COLO829 (cell line): ENCODE measurements around the gene ADH6.
"Not testable (repeated sequence)": the region's sequence is repeated elsewhere in the genome, so short reads cannot be mapped to it uniquely, and the experiment has no call there.

Source experiments
- DNase-seq: peaks from one replicate; pipeline ENCODE4 v3.0.0; 2012; ENCODE audit warnings: low spot score

Gene ADH6

DNA sequence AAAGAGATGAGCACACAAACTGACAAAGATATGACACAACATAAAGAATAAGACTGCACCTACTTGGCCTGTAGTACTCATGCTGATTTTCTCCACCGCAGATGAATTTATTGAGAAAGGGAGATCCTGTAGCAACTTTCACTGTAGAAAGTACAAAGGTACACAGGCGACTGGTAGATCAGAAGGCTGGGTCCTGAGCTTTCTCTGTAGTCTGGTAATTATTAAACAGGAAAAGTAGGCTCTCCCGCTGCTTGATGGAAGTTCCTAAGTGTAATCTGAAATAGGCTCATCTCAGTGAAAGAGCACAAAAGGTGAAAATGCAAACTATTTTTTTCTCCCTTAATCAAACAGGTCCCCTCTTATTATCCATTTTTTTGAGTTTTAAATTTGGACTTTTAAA lies at the start of gene ADH6:
Gene ADH6 (minus strand): TSS at position 175 of the 400 bp plus-strand sequence. CDS start 94 bp downstream, at position 81.
- no peak for DNase-seq

DNA sequence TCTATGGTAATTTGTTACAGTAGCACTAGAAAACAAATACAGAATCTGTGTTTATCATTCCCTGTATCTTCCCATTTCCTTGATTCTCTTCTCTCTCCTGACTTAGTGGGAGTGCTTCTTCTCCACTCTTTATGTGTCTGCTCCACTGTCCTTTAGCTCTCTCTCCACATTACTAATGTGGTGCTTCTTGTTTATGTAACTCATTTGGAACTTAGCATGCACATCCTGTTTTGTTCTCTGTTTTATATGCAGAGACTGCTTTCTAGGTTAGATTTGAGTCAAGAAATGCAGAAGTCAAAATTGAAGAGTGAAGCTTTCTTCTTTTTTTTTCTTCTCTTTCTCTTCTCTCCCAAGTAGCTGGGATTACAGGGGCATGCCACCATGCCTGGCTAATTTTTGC lies 45.9 kb upstream of the ADH6 start:
- DNase-seq, result no peak

DNA sequence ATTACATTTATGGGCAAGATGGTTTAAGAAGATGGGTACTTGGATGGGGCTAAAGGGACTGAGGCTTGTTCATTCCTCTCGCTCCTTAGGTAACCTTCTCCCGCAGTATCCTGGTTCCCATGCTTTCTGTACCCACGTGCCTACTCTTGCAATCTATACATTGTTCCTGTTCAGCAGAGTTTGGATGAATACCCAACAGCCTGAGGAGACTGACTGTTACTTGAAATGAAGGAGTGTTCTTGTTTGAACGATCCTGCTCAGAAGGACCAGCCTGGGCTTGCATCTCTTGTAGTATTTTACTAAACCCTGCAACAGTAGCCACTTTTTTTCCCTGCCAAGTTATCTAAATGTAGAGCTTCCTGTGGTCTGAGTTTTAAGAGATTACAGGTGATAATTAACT lies 33.7 kb upstream of the ADH6 start:
- DNase-seq, result no peak

DNA sequence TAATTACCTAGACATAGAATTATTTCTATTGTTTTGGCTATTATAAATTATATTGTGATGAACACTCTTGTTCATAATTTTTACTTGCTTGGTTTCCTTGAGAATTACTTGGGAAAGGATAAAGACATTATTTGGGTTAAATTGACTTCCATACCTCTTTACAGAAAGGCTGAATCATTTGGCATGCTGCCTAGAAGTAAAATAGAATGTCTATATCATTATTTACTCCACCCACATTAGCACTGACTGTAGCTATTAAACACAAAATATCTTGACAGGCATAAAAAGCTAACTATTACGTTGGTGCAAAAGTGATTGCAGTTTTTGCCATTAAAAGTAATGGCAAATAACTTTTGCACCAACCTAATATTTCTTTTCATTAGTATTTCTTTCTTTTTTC lies 29.7 kb upstream of the ADH6 start:
- no peak for DNase-seq

DNA sequence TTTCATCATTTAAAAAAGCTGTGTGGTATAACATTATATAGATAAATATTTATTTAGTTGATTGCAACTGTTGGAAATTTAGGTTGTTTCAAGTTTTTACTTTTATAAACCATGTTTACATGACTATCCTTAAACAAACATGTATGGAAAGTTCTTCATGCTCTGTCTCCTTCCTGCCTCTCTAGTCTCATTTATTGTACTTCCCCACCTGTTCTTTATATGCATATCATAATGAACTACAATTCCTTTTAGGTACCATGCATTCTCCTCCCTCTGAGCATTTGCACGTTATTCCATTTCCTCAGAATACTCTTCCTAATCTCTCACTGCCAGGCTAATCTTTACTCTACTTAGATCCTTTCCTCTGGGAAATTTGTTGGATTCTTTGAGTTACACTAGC lies 16.9 kb upstream of the ADH6 start:
- DNase-seq, result no peak

DNA sequence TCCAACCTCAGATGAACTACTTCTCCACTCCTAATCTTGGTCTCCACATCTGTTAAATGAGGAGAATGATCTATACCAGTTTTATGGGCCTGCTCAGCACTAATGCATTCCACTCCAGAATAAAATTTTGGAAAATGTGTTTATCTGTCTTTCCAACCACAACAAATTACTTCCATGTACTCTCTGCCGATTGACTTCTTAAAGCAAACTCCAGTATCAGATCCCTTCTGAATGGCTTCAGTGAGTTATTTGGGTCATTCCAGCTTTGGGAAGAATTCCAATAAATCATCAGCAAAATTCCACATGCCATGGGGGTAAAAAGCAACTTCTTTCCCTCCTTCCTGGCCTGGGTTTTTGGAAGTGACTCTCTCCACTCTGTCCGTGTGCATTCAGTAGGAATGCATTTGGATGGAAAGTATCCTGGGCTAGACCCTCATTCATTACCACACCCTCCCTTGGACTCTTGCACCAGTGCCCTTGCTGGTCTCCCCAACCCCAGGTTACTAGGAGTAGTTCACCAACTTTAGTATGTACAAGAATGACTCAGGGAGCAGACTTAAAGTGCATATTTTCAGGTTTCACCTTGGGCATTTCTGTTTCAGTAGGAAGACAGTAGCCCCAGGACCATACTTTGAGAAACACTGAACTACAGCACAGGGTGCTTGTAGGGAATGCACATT lies 15.4 kb upstream of the ADH6 start:
- no peak for DNase-seq

DNA sequence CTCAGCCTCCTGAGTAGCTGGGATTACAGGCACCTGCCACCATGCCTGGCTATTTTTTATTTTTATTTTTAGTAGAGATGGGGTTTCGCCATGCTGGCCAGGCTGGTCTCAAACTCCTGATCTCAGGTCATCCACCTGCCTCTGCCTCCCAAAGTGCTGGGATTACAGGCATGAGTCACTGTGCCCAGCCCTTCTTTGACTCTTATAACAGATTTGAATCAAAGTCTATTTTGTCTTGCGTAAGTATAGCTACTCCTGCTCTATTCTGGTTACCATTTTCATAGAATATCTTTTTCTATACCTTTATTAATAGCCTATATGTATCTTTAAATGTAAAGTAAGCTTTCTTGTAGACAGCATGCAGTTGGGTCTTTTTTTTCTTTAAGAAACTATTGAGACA lies 14.4 kb upstream of the ADH6 start:
- not testable (repeated sequence) for DNase-seq

DNA sequence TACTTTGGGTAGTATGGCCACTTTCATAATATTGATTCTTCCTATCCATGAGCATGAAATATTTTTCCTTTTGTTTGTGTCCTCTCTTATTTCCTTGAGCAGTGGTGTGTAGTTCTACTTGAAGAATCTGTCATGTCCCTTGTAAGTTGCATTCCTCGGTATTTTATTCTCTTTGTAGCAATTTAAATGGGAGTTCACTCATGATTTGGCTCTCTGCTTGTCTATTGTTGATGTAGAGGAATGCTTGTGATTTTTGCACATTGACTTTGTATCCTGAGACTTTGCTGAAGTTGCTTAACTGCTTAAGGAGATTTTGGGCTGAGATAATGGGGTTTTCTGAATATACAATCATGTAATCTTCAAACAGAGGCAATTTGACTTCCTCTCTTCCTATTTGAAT lies 9.7 kb upstream of the ADH6 start:
- DNase-seq, result not testable (repeated sequence)

DNA sequence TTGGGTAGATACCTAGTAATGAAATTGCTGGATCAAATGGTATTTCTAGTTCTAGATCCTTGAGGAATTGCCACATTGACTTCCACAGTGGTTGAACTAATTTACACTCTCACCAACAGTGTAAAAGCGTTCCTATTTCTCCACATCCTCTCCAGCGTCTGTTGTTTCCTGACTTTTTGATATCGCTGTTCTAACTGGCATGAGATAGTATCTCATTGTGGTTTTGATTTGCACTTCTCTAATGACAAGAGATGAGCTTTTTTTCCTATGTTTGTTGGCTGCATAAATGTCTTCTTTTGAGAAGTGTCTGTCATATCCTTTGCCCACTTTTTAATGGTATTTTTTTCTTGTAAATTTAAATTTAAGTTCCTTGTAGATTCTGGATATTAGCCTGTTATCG lies 8.6 kb upstream of the ADH6 start:
- not testable (repeated sequence) for DNase-seq

DNA sequence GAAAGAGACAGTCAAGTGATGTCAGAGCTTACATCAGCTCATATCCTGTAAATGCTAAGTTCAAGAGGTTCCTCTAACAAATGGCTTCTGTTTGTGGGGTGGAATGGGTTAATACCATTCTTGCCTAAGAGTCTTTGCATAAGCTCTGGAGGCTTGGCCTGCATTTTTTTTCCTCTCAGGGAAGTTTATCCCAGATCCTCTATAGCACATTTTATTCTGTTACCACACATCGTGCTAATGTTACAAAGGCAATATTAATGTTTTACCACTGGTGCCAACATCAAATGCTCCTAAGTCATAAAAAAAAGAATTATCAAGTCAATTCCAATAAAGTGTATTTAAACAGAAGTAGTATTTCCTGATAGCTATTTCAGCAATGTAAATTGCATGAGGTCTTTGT lies 2.9 kb upstream of the ADH6 start:
- no peak for DNase-seq

DNA sequence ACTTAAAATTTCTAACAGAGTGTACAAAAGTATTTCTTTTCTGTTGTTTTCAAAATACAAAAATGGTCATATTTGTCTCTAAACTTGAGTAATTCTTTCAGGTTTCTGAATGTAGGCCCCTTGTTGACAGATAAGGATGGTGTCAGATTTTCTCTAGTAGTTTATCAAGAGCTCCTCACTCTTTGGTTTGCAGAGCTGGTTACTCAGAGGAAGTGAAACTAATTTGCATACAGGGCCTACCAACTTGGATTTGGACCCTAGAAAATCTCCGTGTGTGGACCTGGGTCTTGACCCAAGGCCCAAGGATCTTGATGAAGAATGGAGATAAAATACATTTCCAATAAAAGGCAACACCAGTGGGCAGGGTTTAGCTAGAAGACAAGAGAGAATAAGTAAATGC lies 433 bp upstream of the ADH6 start:
- DNase-seq, result no peak

DNA sequence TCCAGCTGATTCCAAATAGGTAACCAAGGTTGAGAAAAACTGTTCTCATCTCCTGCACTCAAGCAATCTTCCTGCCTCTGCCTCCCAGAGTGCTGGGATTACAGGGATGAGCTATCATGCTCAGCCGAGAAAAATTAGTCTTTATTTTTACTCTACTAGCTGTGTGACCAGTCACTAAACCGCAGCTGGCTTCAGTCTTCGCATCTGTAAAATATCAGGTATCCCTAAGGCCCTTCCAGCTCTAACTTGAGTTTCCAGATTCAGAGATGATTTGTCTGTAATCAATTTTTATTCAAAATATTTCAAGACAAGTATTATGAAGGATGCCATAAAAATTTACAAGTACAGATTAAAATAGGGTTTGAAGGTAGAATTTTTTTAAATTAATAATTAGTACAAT lies 3.5 kb downstream of the ADH6 start:
- DNase-seq, result no peak

DNA sequence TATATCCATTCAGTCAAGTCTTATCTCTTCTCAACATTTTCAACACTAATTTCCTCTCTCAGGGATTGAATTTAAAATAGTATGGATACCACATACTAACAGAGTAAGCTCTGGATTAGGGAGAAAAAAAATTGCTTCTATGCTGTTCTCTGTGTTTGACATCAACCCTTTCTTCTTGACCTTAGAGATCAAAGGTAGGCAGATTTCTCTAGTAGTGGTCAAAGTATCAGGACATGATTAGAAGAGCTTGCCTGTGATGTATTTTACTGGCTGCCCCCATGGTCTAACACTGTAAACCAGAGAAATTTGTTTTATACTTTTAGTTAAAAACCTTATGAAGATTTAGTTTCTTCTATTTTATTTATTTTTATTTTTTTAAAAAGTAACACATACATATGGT lies 8.3 kb downstream of the ADH6 start:
- no peak for DNase-seq

DNA sequence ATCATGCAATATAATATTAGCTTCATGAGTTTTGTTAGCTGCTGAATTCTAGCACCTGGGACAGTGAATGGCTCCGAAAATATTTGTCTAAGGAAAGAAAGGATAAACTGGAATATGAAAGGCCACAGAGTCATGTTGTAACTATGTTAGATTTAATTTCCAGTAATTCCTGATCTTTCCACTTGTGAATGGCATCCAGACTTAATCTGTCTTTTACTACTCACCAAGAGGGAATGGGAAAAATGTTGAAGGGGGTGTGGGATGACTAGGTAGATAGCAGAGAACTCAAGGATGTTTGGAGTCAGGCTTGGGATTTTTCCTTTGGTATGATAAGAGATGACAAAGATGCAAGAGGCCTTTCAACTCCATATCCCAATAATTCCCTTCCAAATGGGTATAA lies 9.4 kb downstream of the ADH6 start:
- no peak for DNase-seq

DNA sequence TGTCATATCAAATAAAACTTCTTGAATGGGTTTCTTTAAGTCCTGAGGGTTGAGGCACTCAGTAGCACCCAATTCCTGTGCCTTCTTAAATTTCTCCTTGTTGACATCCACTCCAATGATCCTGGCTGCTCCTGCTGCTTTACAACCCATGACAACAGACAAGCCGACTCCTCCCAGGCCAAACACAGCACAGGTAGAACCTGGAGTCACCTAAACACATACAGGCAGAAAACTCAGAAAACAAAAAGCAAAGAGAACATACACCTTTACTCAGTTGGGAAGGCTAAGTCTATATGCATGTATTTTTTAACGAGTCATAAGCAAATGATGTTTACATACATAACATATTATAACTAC lies 10.3 kb downstream of the ADH6 start:
- DNase-seq, result no peak

DNA sequence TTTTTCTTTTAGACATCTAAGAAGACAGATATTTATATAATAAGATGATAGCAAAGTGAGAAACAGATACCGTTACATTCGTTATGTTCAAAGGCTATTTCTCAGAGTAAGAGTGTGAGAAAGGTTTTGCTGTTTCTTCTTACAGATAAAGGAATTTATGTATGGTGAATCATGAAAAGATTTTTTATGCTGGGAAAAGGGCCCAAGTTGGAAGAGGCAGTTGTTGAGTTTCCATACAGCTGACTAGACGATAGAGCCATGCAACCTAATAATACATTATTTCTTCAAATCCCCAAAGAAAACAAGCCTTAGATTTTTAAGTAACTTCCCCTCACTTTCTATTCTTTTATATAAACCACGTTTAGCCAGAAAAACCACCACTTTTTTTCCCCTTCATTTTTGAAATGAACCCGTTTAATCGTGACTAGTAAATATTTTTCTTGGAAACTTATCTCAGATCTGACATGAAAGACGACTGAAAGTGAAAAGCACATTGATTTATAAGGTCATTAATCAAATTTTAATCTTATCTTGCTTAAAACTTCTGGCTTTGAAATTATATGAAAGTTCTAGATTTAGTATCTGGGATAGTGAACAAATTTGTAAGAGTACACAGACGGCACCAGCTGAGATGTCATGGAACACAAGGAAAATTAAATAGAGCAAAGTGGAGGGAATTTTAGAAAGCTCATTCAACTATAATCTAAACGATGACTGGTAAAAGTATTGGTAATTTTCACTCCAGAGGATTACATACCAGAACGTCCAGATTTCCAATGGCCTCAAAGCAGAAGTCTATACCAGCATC lies 10.9 kb downstream of the ADH6 start:
- no peak for DNase-seq

DNA sequence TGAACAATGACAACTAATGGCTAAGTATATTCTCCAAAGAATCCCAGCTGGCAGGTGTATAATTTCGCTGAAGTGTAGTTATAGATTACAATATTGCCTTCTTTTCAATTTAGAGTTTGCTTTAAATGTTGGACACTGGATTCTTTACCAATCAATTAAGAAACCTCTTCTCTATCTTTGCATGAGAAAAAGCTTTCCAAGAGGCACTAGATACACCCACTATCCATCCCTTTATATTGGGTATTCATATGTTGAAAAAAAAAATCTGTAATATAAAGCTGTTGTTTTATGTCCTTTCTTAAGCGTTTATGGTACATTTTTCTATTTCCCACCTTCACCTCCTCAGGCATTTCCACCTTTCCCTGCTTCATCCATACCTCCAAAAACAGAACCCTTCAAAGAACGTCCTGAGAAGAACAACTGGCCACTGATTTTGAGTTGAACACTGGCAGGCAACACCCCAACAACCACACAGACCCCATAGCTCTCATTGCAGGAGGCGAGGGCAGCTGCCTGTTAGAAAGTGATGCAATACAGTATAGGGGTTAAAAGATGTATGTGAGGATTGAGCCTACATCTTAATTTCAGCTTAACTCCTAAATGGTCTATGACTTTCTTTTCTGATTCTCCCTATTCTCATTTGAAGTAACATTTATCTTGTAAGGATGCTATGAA lies 11.8 kb downstream of the ADH6 start:
- no peak for DNase-seq

DNA sequence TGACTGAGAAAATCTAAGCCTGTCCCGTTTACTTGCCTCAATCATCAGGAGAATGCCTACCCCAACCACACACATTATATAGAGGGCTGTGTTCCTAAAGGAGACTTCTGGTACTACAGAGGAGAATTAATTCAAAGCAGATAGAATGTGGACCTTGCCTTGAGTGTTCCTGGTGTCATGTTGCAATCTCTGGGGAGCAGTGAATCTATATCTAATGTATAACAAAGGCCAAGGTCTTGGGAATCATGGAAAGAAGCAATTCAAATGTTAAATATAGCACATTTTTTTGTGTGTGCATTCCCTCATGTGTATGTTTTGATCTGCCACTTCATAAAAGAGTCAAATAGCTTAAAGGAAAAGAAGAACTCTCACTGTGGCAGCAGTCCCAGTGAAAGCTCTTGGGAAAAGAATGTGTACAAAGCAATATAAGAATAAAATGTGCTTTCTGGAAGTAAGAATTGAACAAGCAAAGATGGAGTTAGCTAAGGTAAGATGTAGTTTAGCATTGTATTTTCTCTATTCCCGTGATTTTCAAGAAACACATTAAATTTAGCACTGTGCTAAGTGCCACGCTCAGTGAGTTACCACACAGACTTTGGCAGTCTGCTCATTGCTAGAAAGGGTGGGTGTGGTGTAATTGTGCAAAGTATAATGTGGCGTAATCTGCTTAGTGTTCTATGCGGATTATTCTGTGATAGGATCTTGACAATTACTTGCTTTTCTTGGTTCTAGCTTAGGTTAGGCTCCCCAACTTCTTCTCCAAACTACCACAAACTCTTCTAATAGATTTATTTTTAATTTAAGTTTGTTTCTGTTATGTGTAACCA lies 13.7 kb downstream of the ADH6 start:
- DNase-seq, result peak; percentile 23

DNA sequence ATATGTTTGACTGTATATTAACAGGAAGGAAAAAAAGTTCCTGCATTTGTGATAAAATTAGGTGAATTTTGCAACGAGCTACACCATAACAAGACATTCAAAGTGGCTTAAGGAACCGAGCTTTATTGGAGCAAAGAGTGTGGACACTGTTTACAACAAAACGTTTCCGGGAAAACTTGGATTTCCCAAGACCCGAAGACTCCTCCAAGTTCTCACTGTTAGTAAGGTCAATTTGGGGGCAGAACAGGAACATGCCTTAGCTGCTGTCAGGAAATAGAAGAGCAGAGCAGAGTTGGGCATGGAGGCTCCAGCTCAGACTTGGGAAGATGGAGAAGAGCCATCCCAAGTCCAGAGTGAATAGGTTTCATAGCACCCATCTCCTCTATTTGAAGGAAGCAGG lies 16.5 kb downstream of the ADH6 start:
- no peak for DNase-seq

DNA sequence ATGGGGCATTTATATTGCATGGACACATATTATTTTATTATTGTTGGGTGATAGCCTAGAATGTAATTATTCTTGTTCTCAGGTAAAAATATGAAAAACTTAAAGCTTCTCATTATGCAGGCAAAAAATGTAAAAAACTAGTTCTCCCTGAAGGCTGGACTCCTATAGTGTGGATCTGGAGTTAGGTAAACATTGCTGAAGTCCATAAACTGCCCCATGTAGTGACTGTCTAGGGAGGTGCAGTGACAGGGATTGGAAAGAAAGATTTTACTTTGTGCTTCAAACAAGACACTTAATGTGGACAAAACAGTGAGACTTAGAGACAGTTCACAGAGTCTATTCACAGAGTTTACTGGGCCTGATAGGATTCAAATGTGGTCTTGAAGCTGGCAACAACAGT lies 17.0 kb downstream of the ADH6 start:
- DNase-seq, result no peak

DNA sequence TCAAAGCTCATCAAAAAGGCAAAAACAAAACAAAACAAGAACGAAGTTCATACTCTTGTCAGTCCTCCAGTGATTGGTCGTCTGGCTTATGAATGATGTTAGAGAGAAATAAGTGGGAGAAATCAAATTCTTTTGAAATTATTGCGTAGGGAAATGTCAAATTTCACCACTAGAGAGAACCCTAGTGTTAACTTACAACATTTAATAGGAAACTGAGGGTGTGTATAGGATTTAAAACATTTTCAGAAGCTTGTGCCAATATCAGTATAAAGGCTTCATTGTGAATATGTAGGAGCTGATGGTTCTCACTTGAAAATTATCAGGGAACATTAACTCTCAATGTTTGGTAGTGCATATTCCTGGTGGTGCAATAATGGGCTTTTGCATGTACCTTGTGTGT lies 17.4 kb downstream of the ADH6 start:
- peak; percentile 59 for DNase-seq

DNA sequence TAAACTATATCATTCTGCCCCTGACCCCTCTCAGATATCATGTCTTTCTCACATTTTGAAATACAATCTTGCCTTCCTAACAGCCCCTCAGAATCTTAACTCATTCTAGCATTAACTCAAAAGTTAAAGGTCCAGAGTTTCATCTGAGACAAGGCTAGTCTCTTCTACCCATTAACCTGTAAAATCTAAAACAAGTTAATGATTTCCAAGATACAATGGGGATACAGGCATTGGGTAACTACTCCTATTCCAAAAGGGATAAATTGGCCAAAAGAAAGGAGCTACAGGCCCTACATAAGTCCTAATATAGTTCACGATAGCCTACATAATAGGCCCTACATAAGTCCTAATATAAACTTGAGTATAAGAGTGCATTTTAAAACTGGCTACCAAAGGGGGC lies 18.9 kb downstream of the ADH6 start:
- DNase-seq, result no peak
